ENCODE data around the gene WIPF2. TPM values are rescaled to one million over a fixed set of nuclear protein-coding genes. Genes with fewer than 3 reads are reported as not detected.
"Not testable (repeated sequence)": the region's sequence is repeated elsewhere in the genome, so short reads cannot be mapped to it uniquely, and the experiment has no call there.

Gene WIPF2
- total RNA-seq, 1 donor from 2014 or later, result 6.9 TPM

GRCh38 chr17:40192961-40193360 lies 26.1 kb upstream of the WIPF2 start:
- no peak for DNase-seq

GRCh38 chr17:40194821-40195220 lies 24.3 kb upstream of the WIPF2 start:
- DNase-seq, result peak; percentile 79

- DNase-seq, result no peak
Measured at GRCh38 chr17:40197550-40197949, 21.6 kb upstream of the WIPF2 start.

GRCh38 chr17:40197965-40198456 lies 21.1 kb upstream of the WIPF2 start:
- DNase-seq, result not testable (repeated sequence)

GRCh38 chr17:40198576-40198975 lies 20.5 kb upstream of the WIPF2 start:
- DNase-seq, result no peak

- no peak for DNase-seq
Measured at GRCh38 chr17:40203131-40203530, 16.0 kb upstream of the WIPF2 start.

GRCh38 chr17:40206193-40206592 lies 12.9 kb upstream of the WIPF2 start:
- DNase-seq, result not testable (repeated sequence)

- DNase-seq, result no peak
Measured at GRCh38 chr17:40209404-40210093, 9.6 kb upstream of the WIPF2 start.

- DNase-seq, result not testable (repeated sequence)
Measured at GRCh38 chr17:40213914-40214313, 5.2 kb upstream of the WIPF2 start.

- no peak for DNase-seq
Measured at GRCh38 chr17:40218006-40218739, 931 bp upstream of the WIPF2 start.

- DNase-seq, result peak; percentile 91
Measured at GRCh38 chr17:40219594-40220338, 662 bp downstream of the WIPF2 start.

GRCh38 chr17:40224718-40225550 lies 5.8 kb downstream of the WIPF2 start:
- DNase-seq, result peak; percentile 49

- DNase-seq, result not testable (repeated sequence)
Measured at GRCh38 chr17:40229146-40229545, 10.0 kb downstream of the WIPF2 start.

- DNase-seq, result no peak
Measured at GRCh38 chr17:40230670-40231069, 11.6 kb downstream of the WIPF2 start.

GRCh38 chr17:40231928-40232327 lies 12.8 kb downstream of the WIPF2 start:
- DNase-seq, result not testable (repeated sequence)

- DNase-seq, result no peak
Measured at GRCh38 chr17:40241252-40241834, 22.2 kb downstream of the WIPF2 start.

GRCh38 chr17:40242774-40243173 lies 23.7 kb downstream of the WIPF2 start:
- no peak for DNase-seq

GRCh38 chr17:40243761-40244160 lies 24.7 kb downstream of the WIPF2 start:
- DNase-seq, result no peak

- no peak for DNase-seq
Measured at GRCh38 chr17:40244255-40244654, 25.2 kb downstream of the WIPF2 start.

GRCh38 chr17:40247926-40248495 lies 28.9 kb downstream of the WIPF2 start:
- no peak for DNase-seq

- DNase-seq, result no peak
Measured at GRCh38 chr17:40248507-40248906, 29.4 kb downstream of the WIPF2 start.
